Measurements from ENCODE around the gene ASB3. TPM values are rescaled to one million over a fixed set of nuclear protein-coding genes. Genes with fewer than 3 reads are reported as not detected.

ASB3 gene
- total and polyA plus RNA-seq, 9 of the 15 experiments (the other 6 are each of a cell fraction or from before 2014, with no cell fraction given): 13.6 to 35.3 (median 18.7) TPM

GRCh38 chr2:53786705-53787613 lies at the start of gene ASB3, which contains the start of gene ERLEC1 (continued):
- TF ChIP-seq FOXA3 (CRISPR knock-in tag; conservative IDR thresholded peaks at IDR 0.05 in 1 of 2, IDR thresholded peaks at IDR 0.05 in 1 of 2): 0 out of 4 replicates have a peak, but pooled peaks of 1 of the 2 experiments have one; percentile 53
- no peak for TF ChIP-seq PCBP2 (IDR thresholded peaks at IDR 0.05; ENCODE audit: low read depth, low read length, poor library complexity, severe bottlenecking)
- TF ChIP-seq ZNF79 (CRISPR knock-in tag; IDR thresholded peaks at IDR 0.05; ENCODE audit: low read depth): no peak
- TF ChIP-seq TCFL5 (CRISPR knock-in tag; conservative IDR thresholded peaks at IDR 0.05): no peak
- peak in 1 of 2 experiments; percentile 66; a peak in 2 of 4 replicates for TF ChIP-seq RCOR1 (IDR thresholded peaks at IDR 0.05; ENCODE audit: borderline replicate concordance in 1 of 2, low read depth in 2 of 2, low read length in 2 of 2)
- TF ChIP-seq BDP1 (IDR thresholded peaks at IDR 0.05; ENCODE audit: insufficient read depth, insufficient read length): no peak
- TF ChIP-seq PRPF4 (IDR thresholded peaks at IDR 0.05; ENCODE audit: insufficient read depth, low read depth, low read length, poor library complexity, severe bottlenecking): no peak
- no peak for TF ChIP-seq MGA (IDR thresholded peaks at IDR 0.05)
- no peak for TF ChIP-seq ZNF354B (CRISPR knock-in tag; IDR thresholded peaks at IDR 0.05)
- TF ChIP-seq CTBP1 (IDR thresholded peaks at IDR 0.05; ENCODE audit: borderline replicate concordance): peak; percentile 76
- TF ChIP-seq FOXK1 (CRISPR knock-in tag; IDR thresholded peaks at IDR 0.05; ENCODE audit: borderline replicate concordance): no peak
- 0 out of 2 replicates have a peak, but pooled peaks have one; percentile 29 for TF ChIP-seq ZBTB1 (CRISPR knock-in tag; IDR thresholded peaks at IDR 0.05; ENCODE audit: borderline replicate concordance, low read depth)
- TF ChIP-seq CAMTA2 (CRISPR knock-in tag; conservative IDR thresholded peaks at IDR 0.05): 0 out of 2 replicates have a peak, but pooled peaks have one; percentile 54
- TF ChIP-seq FOSL1 (tag; conservative IDR thresholded peaks at IDR 0.05): no peak; the same call in 1 of the 2 replicates
